BJ (cell line): ENCODE data around the gene MOV10L1. TPM values are rescaled to one million over a fixed set of nuclear protein-coding genes. Genes with fewer than 3 reads are reported as not detected.

Experiments
- CTCF ChIA-PET: fragments of 350-600 bp; formaldehyde crosslinking; extraction: SDS; loops from one replicate; lab custom pipeline; 2021; ENCODE audit warnings: antibody characterized with exemption, inconsistent platforms; lab: Yijun Ruan, JAX
- POLR2A ChIA-PET: fragments of 300-600 bp; sonication (Branson Sonifier 250); formaldehyde crosslinking; extraction: SDS; loops from one replicate; lab custom pipeline; 2021; ENCODE audit warnings: antibody characterized with exemption; lab: Charles Lee
- DNase-seq: peaks from one replicate; pipeline ENCODE4 v3.0.0-alpha.2; 2011; ENCODE audit warnings: low read depth
- H3K27me3 ChIP-seq: 2 replicates; pipeline ENCODE4 v1.6.0; 2011; ENCODE audit warnings: low read length; ENCODE audit not compliant: control insufficient read depth, insufficient read depth
- H3K36me3 ChIP-seq: 2 replicates; pipeline ENCODE4 v1.5.1; 2011; ENCODE audit warnings: low read length; ENCODE audit not compliant: control insufficient read depth, insufficient read depth
- H3K4me3 ChIP-seq: 2 replicates; pipeline ENCODE4 v1.5.1; 2011; ENCODE audit warnings: low read depth, mild to moderate bottlenecking, control low read depth, low read length
- polyA plus RNA-seq: library from polyadenylated mRNA; depleted of rRNA; stranded (reverse); fragments of >200 nt; gene quantifications from 2 replicates; pipeline ENCODE4 v1.2.3, GENCODE V29; 2011
- TF ChIP-seq, protein P1 (sequence below): IDR thresholded peaks from 2 replicates; pipeline ENCODE4 v1.5.1; 2011; ENCODE audit warnings: low read depth, mild to moderate bottlenecking, control low read depth, inconsistent platforms, low read length, moderate library complexity; ENCODE audit not compliant: insufficient read depth

MOV10L1 gene
- polyA plus RNA-seq, 1 experiment: 6.6 TPM

DNA sequence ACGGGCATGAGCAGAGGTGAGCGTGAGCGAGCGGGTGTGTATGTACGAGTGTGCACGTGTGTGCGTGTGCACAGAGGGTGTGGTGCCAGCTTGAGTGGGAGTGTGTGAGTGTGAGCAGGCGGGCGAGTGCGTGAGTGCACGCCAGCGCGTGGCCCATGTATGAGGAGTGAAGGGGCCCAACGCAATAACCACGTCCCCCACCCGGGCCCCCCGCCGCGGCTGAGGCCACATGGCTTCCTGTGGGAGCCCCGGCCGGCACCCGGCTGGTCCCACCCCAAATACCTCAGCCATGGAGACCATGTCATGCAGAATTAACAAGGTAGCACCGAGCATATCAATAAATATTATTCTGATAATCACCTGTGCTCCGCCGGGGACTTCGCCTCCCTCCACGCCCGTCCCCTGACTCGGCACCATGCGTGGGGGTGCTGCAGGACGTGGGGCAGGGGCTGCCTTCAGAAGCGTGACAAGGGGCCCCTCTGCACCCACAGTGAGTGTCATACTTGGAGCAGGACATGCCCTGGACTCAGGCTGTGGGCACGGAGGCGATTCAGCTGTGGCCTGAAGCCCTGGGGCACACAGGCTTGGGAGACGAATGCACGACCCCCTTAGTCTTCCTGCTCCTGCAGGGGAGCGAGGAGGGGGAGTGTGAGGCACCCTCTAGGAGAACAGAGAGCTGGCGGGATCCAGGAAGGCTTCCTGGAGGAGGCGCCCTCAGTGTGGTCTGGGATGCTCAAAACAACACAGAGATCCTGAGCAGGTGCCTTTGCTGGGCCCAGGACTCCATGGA is 90.3 kb downstream of the MOV10L1 start:
- CTCF ChIA-PET: no interaction called here
- no peak for DNase-seq
- H3K27me3 ChIP-seq: no peaks in the 10 kb centered on the region
- no peaks in the 10 kb centered on the region for H3K36me3 ChIP-seq
- H3K4me3 ChIP-seq: no peak overlapping the region
- TF ChIP-seq, protein P1, sequence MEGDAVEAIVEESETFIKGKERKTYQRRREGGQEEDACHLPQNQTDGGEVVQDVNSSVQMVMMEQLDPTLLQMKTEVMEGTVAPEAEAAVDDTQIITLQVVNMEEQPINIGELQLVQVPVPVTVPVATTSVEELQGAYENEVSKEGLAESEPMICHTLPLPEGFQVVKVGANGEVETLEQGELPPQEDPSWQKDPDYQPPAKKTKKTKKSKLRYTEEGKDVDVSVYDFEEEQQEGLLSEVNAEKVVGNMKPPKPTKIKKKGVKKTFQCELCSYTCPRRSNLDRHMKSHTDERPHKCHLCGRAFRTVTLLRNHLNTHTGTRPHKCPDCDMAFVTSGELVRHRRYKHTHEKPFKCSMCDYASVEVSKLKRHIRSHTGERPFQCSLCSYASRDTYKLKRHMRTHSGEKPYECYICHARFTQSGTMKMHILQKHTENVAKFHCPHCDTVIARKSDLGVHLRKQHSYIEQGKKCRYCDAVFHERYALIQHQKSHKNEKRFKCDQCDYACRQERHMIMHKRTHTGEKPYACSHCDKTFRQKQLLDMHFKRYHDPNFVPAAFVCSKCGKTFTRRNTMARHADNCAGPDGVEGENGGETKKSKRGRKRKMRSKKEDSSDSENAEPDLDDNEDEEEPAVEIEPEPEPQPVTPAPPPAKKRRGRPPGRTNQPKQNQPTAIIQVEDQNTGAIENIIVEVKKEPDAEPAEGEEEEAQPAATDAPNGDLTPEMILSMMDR: no peak
- POLR2A ChIA-PET: no interaction called here

DNA sequence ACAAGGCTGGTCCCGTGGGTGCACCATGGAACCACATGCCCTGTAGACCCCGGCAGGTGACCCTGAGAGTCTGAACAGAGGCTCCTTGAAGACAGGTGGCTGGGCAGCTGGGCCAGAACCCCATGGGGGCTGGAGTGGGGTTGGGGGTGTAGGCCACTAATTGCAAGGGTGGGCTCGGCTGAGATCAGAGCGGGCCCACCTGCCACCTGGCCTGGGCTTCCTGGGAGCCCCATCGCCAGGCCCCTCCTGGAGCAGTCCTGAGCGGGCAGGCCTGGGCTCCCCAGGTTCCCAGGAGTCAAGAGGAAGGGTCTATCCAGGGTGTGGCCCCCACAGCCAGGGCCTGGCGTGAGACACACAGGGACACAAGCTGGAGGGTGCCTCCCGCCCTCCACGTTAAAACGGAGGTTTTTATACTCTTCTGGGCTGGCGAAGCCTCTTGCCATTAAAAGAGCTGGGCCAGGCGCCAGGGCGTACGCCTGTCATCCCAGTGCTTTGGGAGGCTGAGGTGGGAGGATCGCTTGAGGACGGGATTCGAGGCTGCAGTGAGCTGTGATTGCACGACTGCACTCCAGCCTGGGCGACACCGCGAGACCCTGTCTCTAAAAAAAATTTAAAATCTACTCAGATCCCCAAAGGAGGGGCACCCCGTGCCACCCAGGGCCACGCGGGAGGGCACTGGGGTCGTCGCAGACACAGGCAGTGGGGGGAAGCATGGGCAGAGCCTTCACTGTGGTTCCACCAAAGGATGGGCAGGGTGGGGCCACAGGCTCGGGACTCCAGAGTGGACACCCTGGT is 91.1 kb downstream of the MOV10L1 start:
- Histone ChIP-seq H3K4me3 (no peak overlapping the region), H3K36me3 (no peaks in the 10 kb centered on the region), H3K27me3 (no peaks in the 10 kb centered on the region)
- DNase-seq: no peak
- ChIA-PET POLR2A (interaction anchor here (0.5 kb wide), 1 partner anchor 163 kb away, joined by 9 read pairs; no protein-coding TSS in a partner anchor), CTCF (no interaction called here)
- TF ChIP-seq, protein P1: no peak

DNA sequence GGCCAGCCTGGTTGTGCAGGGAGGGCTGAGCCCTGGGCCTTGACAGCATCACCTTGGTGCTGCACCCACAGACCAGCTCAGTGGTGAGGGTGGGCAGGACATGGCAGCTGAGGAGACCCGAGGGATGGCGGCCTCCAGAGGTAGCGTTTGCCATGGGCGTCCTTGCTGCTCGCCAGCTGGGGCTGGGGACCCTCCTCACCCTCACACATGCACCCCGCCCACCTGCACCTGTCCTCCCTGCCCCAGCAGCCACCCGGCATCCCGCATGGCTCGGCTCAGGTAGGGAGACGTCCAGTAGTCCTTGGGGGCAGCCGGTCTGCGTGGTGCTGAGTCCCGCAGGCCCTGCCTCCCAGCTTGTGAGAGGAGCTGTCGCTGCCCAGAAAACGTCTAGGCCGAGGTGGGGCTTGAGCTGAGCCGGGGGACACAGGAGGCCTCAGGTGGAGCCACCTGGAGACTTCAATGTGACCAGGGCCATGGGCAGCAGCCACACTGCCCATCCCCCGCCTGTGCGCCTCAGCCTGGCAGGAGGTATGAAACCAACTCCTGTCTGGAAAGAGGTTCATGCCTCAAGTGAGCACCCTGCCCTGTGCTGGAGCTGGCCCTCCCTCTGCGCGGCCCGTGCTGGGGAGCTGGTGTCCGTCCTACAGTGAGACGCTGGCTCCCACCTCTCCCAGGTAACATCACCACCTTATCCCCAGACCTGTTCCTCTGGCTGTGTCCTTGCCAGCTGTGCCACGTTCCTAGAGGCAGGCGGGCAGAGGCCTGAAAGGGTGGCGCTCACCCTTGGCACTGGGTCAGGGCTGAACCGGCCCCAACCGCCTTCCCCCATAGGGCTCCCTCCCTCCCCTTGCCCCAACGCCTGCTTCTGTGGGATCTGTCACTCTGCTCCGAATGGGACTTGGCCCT is 92.6 kb downstream of the MOV10L1 start:
- DNase-seq: no peak
- TF ChIP-seq, protein P1: no peak
- ChIA-PET POLR2A (no interaction called here), CTCF (no interaction called here)
- Histone ChIP-seq H3K4me3 (no peak overlapping the region), H3K27me3 (no peaks in the 10 kb centered on the region), H3K36me3 (no peaks in the 10 kb centered on the region)

DNA sequence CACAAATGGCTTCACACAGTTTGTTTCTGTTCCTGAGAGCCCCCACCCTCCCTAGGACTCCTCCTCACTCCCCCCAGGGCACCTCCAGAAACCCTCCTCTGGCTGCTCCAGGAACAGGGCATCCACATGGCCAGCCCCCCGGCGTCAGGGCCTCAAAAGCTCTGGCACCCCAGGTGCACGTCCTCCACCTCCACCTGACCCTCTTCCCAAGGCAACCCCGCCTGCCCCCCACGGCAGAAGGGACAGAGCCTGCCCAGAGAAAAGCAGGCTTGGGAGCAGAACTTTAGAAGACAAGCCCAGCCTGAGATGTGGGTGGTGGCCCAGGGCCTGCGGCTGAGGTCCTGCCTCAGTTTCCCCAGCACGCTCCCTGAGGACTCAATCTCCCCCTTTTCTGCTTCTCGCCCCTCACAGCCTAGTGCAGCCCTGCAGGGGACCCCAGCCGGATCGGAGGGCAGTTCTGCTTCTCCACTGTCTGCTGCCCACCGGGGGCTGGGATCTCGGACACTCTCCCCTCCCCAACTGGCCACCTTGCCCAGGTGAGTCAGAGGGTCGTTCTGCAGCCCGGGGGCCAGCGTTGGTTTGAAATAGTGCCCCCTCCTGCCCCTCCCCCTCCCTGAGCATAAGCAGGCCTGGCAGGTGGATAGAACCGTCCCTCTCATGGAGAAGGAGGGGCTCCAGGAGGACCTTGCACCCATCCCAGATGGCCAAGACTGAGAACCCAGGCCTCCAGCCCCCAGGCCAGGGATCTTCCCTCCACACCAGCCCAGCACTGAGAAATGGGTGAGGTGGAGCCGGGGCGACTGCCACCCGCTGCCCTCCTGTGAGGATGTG is 93.5 kb downstream of the MOV10L1 start:
- TF ChIP-seq, protein P1: no peak
- no peak for DNase-seq
- ChIA-PET CTCF (interaction anchor here (0.6 to 1.4 kb wide), 2 partner anchors 23 to 253 kb away, joined by 3 read pairs; no protein-coding TSS in a partner anchor), POLR2A (no interaction called here)
- H3K27me3 ChIP-seq: no peaks in the 10 kb centered on the region
- H3K4me3 ChIP-seq: no peak overlapping the region
- H3K36me3 ChIP-seq: no peaks in the 10 kb centered on the region
